Rectal smooth muscle tissue (tissue), 1 donor: ENCODE results near the gene SLC27A2.

ENCODE experiments used
- H3K27ac ChIP-seq: one replicate; pipeline ENCODE4 v1.7.0; 2013; ENCODE audit warnings: low read depth, low read length, inconsistent platforms
- H3K27me3 ChIP-seq: one replicate; pipeline ENCODE4 v1.7.0; 2013; ENCODE audit warnings: low read length; ENCODE audit not compliant: control insufficient read depth, insufficient read depth
- H3K36me3 ChIP-seq: one replicate; pipeline ENCODE4 v1.7.0; 2013; ENCODE audit warnings: low read length; ENCODE audit not compliant: control insufficient read depth, insufficient read depth
- H3K4me1 ChIP-seq: one replicate; pipeline ENCODE4 v1.7.0; 2013; ENCODE audit warnings: low read length; ENCODE audit not compliant: control insufficient read depth, insufficient read depth
- H3K4me3 ChIP-seq: one replicate; pipeline ENCODE4 v1.7.0; 2013; ENCODE audit warnings: low read length
- H3K9ac ChIP-seq: one replicate; pipeline ENCODE4 v1.7.0; 2013; ENCODE audit warnings: low read length

Gene SLC27A2

GRCh38 chr15:50250760-50251394 is 68.9 kb downstream of the SLC27A2 start:
- Histone ChIP-seq H3K4me1 (no peaks in the 10 kb centered on the region), H3K4me3 (no peak overlapping the region), H3K9ac (no peak overlapping the region), H3K36me3 (no peaks in the 10 kb centered on the region), H3K27ac (no peak overlapping the region), H3K27me3 (no peaks in the 10 kb centered on the region)

- H3K4me1 ChIP-seq, result no peaks in the 10 kb centered on the region
- no peaks in the 10 kb centered on the region for H3K27me3 ChIP-seq
- no peak overlapping the region for H3K27ac ChIP-seq
- H3K4me3 ChIP-seq, result no peak overlapping the region
- no peaks in the 10 kb centered on the region for H3K36me3 ChIP-seq
- no peak overlapping the region for H3K9ac ChIP-seq
Observed at GRCh38 chr15:50251638-50252182, 69.7 kb downstream of the SLC27A2 start.

GRCh38 chr15:50252556-50252955 is 70.6 kb downstream of the SLC27A2 start:
- H3K9ac ChIP-seq, result no peak overlapping the region
- no peak overlapping the region for H3K4me3 ChIP-seq
- no peaks in the 10 kb centered on the region for H3K27me3 ChIP-seq
- no peaks in the 10 kb centered on the region for H3K4me1 ChIP-seq
- no peaks in the 10 kb centered on the region for H3K36me3 ChIP-seq
- no peak overlapping the region for H3K27ac ChIP-seq

- Histone ChIP-seq H3K4me3 (no peak overlapping the region), H3K27me3 (no peaks in the 10 kb centered on the region), H3K4me1 (no peaks in the 10 kb centered on the region), H3K27ac (no peak overlapping the region), H3K36me3 (no peaks in the 10 kb centered on the region), H3K9ac (no peak overlapping the region)
Observed at GRCh38 chr15:50256188-50257041, 74.4 kb downstream of the SLC27A2 start.

- no peak overlapping the region for H3K4me3 ChIP-seq
- no peaks in the 10 kb centered on the region for H3K4me1 ChIP-seq
- H3K9ac ChIP-seq, result no peak overlapping the region
- no peaks in the 10 kb centered on the region for H3K27me3 ChIP-seq
- H3K27ac ChIP-seq, result no peak overlapping the region
- no peaks in the 10 kb centered on the region for H3K36me3 ChIP-seq
Observed at GRCh38 chr15:50257332-50257731, 75.3 kb downstream of the SLC27A2 start.

GRCh38 chr15:50257924-50258323 is 75.9 kb downstream of the SLC27A2 start:
- H3K4me3 ChIP-seq, result no peak overlapping the region
- no peak overlapping the region for H3K9ac ChIP-seq
- H3K27me3 ChIP-seq, result no peaks in the 10 kb centered on the region
- no peaks in the 10 kb centered on the region for H3K4me1 ChIP-seq
- no peak overlapping the region for H3K27ac ChIP-seq
- no peaks in the 10 kb centered on the region for H3K36me3 ChIP-seq

GRCh38 chr15:50259276-50259675 is 77.3 kb downstream of the SLC27A2 start:
- Histone ChIP-seq H3K27me3 (no peaks in the 10 kb centered on the region), H3K27ac (no peak overlapping the region), H3K9ac (no peak overlapping the region), H3K4me1 (no peaks in the 10 kb centered on the region), H3K36me3 (no peaks in the 10 kb centered on the region), H3K4me3 (no peak overlapping the region)

- Histone ChIP-seq H3K36me3 (no peaks in the 10 kb centered on the region), H3K4me1 (no peaks in the 10 kb centered on the region), H3K27ac (no peak overlapping the region), H3K9ac (no peak overlapping the region), H3K27me3 (no peaks in the 10 kb centered on the region), H3K4me3 (no peak overlapping the region)
Observed at GRCh38 chr15:50260969-50261496, 79.0 kb downstream of the SLC27A2 start.

GRCh38 chr15:50261981-50262380 is 80.0 kb downstream of the SLC27A2 start:
- no peaks in the 10 kb centered on the region for H3K27me3 ChIP-seq
- no peak overlapping the region for H3K27ac ChIP-seq
- H3K36me3 ChIP-seq, result no peaks in the 10 kb centered on the region
- no peak overlapping the region for H3K9ac ChIP-seq
- H3K4me1 ChIP-seq, result no peaks in the 10 kb centered on the region
- no peak overlapping the region for H3K4me3 ChIP-seq

- Histone ChIP-seq H3K36me3 (no peaks in the 10 kb centered on the region), H3K4me3 (no peak overlapping the region), H3K27me3 (no peaks in the 10 kb centered on the region), H3K4me1 (no peaks in the 10 kb centered on the region), H3K9ac (no peak overlapping the region), H3K27ac (no peak overlapping the region)
Observed at GRCh38 chr15:50262533-50262932, 80.5 kb downstream of the SLC27A2 start.

- H3K36me3 ChIP-seq, result no peaks in the 10 kb centered on the region
- no peaks in the 10 kb centered on the region for H3K4me1 ChIP-seq
- no peak within 1 kb of the TSS for H3K4me3 ChIP-seq
- no peaks in the 10 kb centered on the region for H3K27me3 ChIP-seq
- H3K9ac ChIP-seq, result no peak within 1 kb of the TSS
- no peak within 1 kb of the TSS for H3K27ac ChIP-seq
Observed at GRCh38 chr15:50265620-50266019, 83.6 kb downstream of the SLC27A2 start, which contains the start of gene HDC. Gene HDC (minus strand): TSS chr15:50265726. CDS start chr15:50265623, 103 bp downstream.

GRCh38 chr15:50267577-50267976 is 85.6 kb downstream of the SLC27A2 start:
- Histone ChIP-seq H3K36me3 (no peaks in the 10 kb centered on the region), H3K27ac (no peak overlapping the region), H3K4me1 (no peaks in the 10 kb centered on the region), H3K27me3 (no peaks in the 10 kb centered on the region), H3K4me3 (no peak overlapping the region), H3K9ac (no peak overlapping the region)
